AG04449 (cell line): ENCODE measurements around the gene LSM3.

Experiments
- CTCF ChIA-PET: fragments of 350-600 bp; formaldehyde crosslinking; extraction: SDS; loops from one replicate; lab custom pipeline; 2021; ENCODE audit warnings: antibody characterized with exemption; lab: Yijun Ruan, JAX
- POLR2A ChIA-PET: fragments of 400-600, 350-600 bp; formaldehyde crosslinking; extraction: SDS; loops from one replicate; lab custom pipeline; 2020; ENCODE audit warnings: antibody characterized with exemption, inconsistent platforms; lab: Yijun Ruan, JAX
- DNase-seq: peaks from one replicate; pipeline ENCODE4 v3.0.0-alpha.2; 2010; ENCODE audit warnings: low read depth, low spot score
- H3K4me3 ChIP-seq: 2 replicates; pipeline ENCODE4 v1.5.1; 2011; ENCODE audit warnings: low read depth, mild to moderate bottlenecking, control low read depth, low read length
- CTCF ChIP-seq: IDR thresholded peaks from one replicate; pipeline ENCODE4 v1.5.1; 2011; ENCODE audit warnings: mild to moderate bottlenecking, moderate library complexity, low read length, control low read depth, inconsistent platforms; ENCODE audit not compliant: insufficient read depth; ENCODE audit errors: missing control alignments

The LSM3 gene

GRCh38 chr3:14175383-14176037 is 3.1 kb upstream of the LSM3 start:
- ChIA-PET POLR2A (interaction anchor here (0.9 kb wide), 1 partner anchor 25 kb away, joined by 3 read pairs; no protein-coding TSS in a partner anchor), CTCF (interaction anchor here (0.9 to 4.1 kb wide), 4 partner anchors 26 to 286 kb away, joined by 3 to 27 read pairs (median 8); no protein-coding TSS in a partner anchor)
- peak overlapping the region; percentile 24 for H3K4me3 ChIP-seq
- no peak for TF ChIP-seq CTCF
- DNase-seq = no peak

DNA sequence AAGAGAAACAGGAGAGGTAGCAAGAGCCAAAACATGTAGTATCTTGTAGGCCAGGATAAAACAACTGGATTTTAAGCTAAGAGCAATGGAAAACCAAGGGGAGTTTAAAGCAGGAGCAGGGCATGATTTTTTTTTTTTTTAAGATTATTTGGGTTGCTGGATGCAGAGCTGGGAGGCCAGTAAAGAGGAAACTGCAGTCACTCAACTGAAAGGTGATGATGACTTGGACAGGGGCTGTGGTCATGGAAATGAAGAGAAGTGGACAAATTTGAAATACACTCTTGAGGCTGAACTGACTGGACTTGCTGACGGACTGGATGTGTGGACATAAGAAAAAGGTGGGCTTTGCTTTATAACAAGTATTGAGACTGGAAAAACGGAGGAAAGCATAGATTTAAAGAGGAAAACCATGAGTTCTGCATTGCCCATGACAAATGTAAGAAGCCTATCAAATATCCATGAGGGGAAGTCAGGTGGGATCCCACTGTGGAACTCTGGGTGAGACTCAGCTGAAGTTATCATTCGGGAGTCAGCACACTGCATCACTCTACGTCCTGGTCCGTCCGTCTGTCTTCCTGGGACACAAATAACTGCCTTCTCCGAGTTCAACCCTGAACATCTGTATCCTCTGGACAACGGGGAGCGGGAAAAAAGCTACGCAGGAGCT is 904 bp upstream of the LSM3 start:
- TF ChIP-seq CTCF = no peak
- DNase-seq = no peak
- ChIA-PET POLR2A (interaction anchor here (0.7 to 2.2 kb wide), 9 partner anchors 8 to 769 kb away, joined by 3 to 22 read pairs (median 6); partner anchors contain the start of genes CHCHD4 and TMEM43), CTCF (interaction anchor here (0.6 to 3.1 kb wide), 6 partner anchors 24 to 374 kb away, joined by 3 to 41 read pairs (median 5); partner anchors contain the start of genes CHCHD4 and TMEM43)
- H3K4me3 ChIP-seq = peak overlapping the region; percentile 82

DNA sequence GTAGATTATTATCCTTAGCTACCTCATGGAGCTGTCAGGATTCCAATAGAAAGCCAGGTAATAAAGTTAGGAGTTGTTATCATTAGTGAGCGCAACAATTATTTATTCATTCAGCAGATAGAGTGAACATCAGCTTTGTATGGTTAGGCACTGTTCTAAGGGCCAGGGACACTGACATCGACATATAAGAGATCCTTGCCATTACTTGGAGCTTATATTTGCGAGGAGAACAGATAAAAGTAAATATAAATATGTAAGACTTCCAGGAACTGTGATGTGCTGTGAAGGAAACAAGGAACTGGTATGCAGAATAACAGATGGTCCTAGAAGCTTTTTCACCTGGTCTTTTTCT is 473 bp downstream of the LSM3 start:
- ChIA-PET POLR2A (interaction anchor here (0.6 to 2.2 kb wide), 17 partner anchors 9 to 768 kb away, joined by 3 to 22 read pairs (median 5); partner anchors contain the start of genes CCDC174, CHCHD4 and TMEM43), CTCF (interaction anchor here (0.7 to 3.1 kb wide), 9 partner anchors 9 to 373 kb away, joined by 3 to 41 read pairs (median 3); no protein-coding TSS in a partner anchor)
- no peak for DNase-seq
- peak overlapping the region; percentile 95 for H3K4me3 ChIP-seq
- TF ChIP-seq CTCF = no peak

DNA sequence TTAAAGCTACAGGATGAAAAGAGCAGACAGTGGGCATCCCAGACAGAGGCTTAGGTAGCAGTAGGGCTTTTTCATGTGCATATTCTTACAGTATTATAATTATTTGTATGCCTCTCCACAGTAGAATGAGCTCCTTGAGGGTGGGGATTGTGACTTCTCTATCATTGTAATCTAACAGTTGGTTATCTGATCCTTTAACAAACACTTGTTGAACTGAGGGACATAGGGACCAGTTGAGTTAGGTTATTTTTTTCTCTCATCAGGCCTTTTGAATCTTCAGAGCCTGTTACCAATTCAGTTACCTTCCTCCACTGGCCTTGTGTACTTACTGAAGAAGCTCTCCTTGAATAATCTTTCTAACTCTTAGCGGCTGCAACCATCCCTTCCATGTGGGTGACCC is 1.2 kb downstream of the LSM3 start:
- POLR2A ChIA-PET = no interaction called here
- no peak overlapping the region for H3K4me3 ChIP-seq
- CTCF ChIA-PET = interaction anchor here (1.1 to 3.1 kb wide), 5 partner anchors 10 to 288 kb away, joined by 3 to 41 read pairs (median 5); no protein-coding TSS in a partner anchor
- no peak for TF ChIP-seq CTCF
- no peak for DNase-seq

GRCh38 chr3:14181253-14181652 is 2.6 kb downstream of the LSM3 start:
- TF ChIP-seq CTCF = no peak
- POLR2A ChIA-PET = no interaction called here
- no peak overlapping the region for H3K4me3 ChIP-seq
- CTCF ChIA-PET = interaction anchor here (2.0 kb wide), 1 partner anchor 287 kb away, joined by 5 read pairs; no protein-coding TSS in a partner anchor
- DNase-seq = no peak
